B cell (primary cell): ENCODE measurements around the gene SLC5A10. TPM values are rescaled to one million over a fixed set of nuclear protein-coding genes. Genes with fewer than 3 reads are reported as not detected.
"Not testable (repeated sequence)": the region's sequence is repeated elsewhere in the genome, so short reads cannot be mapped to it uniquely, and the experiment has no call there.

Experiments used
- ATAC-seq: fragments of 200-7000 bp; cut with Tn5 transposase; one replicate; pipeline ENCODE4 v1.10.0; 2021; ENCODE audit warnings: low read depth, mild to moderate bottlenecking, moderate number of reproducible peaks, moderate library complexity
- CTCF ChIA-PET: fragments of 350-600 bp; sonication (Branson Sonifier 250); formaldehyde crosslinking; loops from one replicate; lab custom pipeline; 2021; ENCODE audit warnings: antibody characterized with exemption, inconsistent platforms; lab: Charles Lee
- POLR2A ChIA-PET: fragments of 350-600 bp; sonication (Branson Sonifier 250); formaldehyde crosslinking; loops from one replicate; lab custom pipeline; 2021; ENCODE audit warnings: antibody characterized with exemption; lab: Charles Lee
- DNase-seq: peaks from one replicate; pipeline ENCODE4 v3.0.0; 2013
- H2AFZ ChIP-seq: 2 replicates; pipeline ENCODE4 v1.6.1; 2012; ENCODE audit warnings: mild to moderate bottlenecking, low read depth, low read length; ENCODE audit not compliant: insufficient read depth, poor library complexity, severe bottlenecking
- H3K27ac ChIP-seq, 2 donors: 1 replicate in 1 of 2; 2 replicates in 1 of 2; pipeline ENCODE4 v1.5.1; 2012 to 2013; ENCODE audit warnings: low read length in 2 of 2, mild to moderate bottlenecking in 2 of 2, moderate library complexity in 1 of 2
- H3K27me3 ChIP-seq, 4 experiments: fragments of 200-600 bp in 1 of 4; sonication (generic) in 1 of 4; replicated peaks in 1 of 4; 1 replicate in 2 of 4; 2 replicates in 2 of 4; pipeline versions ENCODE4 v1.6.1 to v1.7.0; 2013 to 2016; ENCODE audit warnings: low read length in 3 of 4, mild to moderate bottlenecking in 2 of 4, mixed read lengths in 1 of 4, moderate library complexity in 1 of 4; ENCODE audit not compliant: insufficient read depth in 4 of 4, control insufficient read depth in 3 of 4; ENCODE audit errors: control extremely low read depth in 1 of 4
- H3K36me3 ChIP-seq, 2 experiments: replicated peaks in 1 of 2; 1 replicate in 1 of 2; 2 replicates in 1 of 2; pipeline versions ENCODE4 v1.6.1 to v1.7.1; 2013; ENCODE audit warnings: low read length in 1 of 2; ENCODE audit not compliant: insufficient read depth in 2 of 2, control insufficient read depth in 1 of 2; ENCODE audit errors: control extremely low read depth in 1 of 2, extremely low read depth in 1 of 2
- H3K4me1 ChIP-seq, 2 donors: fragments of 200-600 bp in 1 of 2; sonication (generic) in 1 of 2; 1 replicate in 1 of 2; 2 replicates in 1 of 2; pipeline versions ENCODE4 v1.5.1 to v1.6.1; 2013 to 2017; ENCODE audit warnings: low read length in 2 of 2; ENCODE audit not compliant: control insufficient read depth in 2 of 2, insufficient read depth in 2 of 2
- H3K4me2 ChIP-seq: replicated peaks from 2 replicates; pipeline ENCODE3; 2012; ENCODE audit warnings: mild to moderate bottlenecking, low read depth, low read length; ENCODE audit not compliant: poor library complexity, severe bottlenecking
- H3K4me3 ChIP-seq, 5 experiments: fragments of 200-600 bp in 1 of 5; sonication (generic) in 1 of 5; 1 replicate in 3 of 5; 2 replicates in 2 of 5; pipeline versions ENCODE4 v1.5.1 to v1.7.0; 2011 to 2016; ENCODE audit warnings: low read length in 4 of 5, mild to moderate bottlenecking in 4 of 5, low read depth in 2 of 5, control low read depth in 1 of 5, moderate library complexity in 1 of 5; ENCODE audit not compliant: insufficient read depth in 1 of 5; ENCODE audit errors: control extremely low read depth in 1 of 5, extremely low read depth in 1 of 5
- H3K79me2 ChIP-seq: fragments of 200-600 bp; sonication (generic); one replicate; pipeline ENCODE4 v1.6.0; 2016; ENCODE audit warnings: low read length; ENCODE audit not compliant: control insufficient read depth, insufficient read depth
- H3K9ac ChIP-seq: fragments of 200-600 bp; sonication (generic); 2 replicates; pipeline ENCODE4 v1.6.1; 2017; ENCODE audit warnings: mild to moderate bottlenecking, low read length, moderate library complexity
- H3K9me3 ChIP-seq, 3 donors: one replicate each; pipeline versions ENCODE4 v1.6.1 to v1.7.1; 2013; ENCODE audit warnings: low read length in 2 of 3; ENCODE audit not compliant: control insufficient read depth in 2 of 3, insufficient read depth in 1 of 3; ENCODE audit errors: control extremely low read depth in 1 of 3
- H4K20me1 ChIP-seq: 2 replicates; pipeline ENCODE4 v1.6.0; 2012; ENCODE audit warnings: mild to moderate bottlenecking, low read length; ENCODE audit not compliant: insufficient read depth, control insufficient read depth, poor library complexity, severe bottlenecking
- H3K27ac Mint-ChIP-seq: one replicate; pipeline ENCODE4 v1.8.0; 2021; ENCODE audit warnings: mixed read lengths
- H3K27me3 Mint-ChIP-seq: one replicate; pipeline ENCODE4 v1.8.0; 2021; ENCODE audit warnings: mixed read lengths
- H3K4me1 Mint-ChIP-seq: one replicate; pipeline ENCODE4 v1.8.0; 2021; ENCODE audit warnings: mixed read lengths
- H3K4me3 Mint-ChIP-seq: one replicate; pipeline ENCODE4 v1.8.0; 2021; ENCODE audit warnings: mixed read lengths
- H3K9me3 Mint-ChIP-seq: one replicate; pipeline ENCODE4 v1.8.0; 2022; ENCODE audit warnings: mixed read lengths; ENCODE audit not compliant: insufficient read depth
- WGBS: methylation state at CpG from one replicate; pipeline ENCODE4 v1.1.5; 2013; ENCODE audit warnings: missing lambda C conversion rate; ENCODE audit not compliant: insufficient coverage; 5-methylcytosine and 5-hydroxymethylcytosine counted together
- intact Hi-C: fragments of 100-400 bp; cut with micrococcal nuclease; formaldehyde crosslinking; loops from one replicate; pipeline ENCODE4 v1.10.0; 2022
- polyA plus RNA-seq: library from polyadenylated mRNA; depleted of rRNA; stranded (reverse); fragments of >200 nt; gene quantifications from 2 replicates; pipeline ENCODE4 v1.2.3, GENCODE V29; 2012
- total RNA-seq, 2 donors: library from RNA; stranded (reverse); fragments of 120-200 nt in 1 of 2; gene quantifications; 1 replicate in 1 of 2; 2 replicates in 1 of 2; pipeline versions ENCODE4 v1.2.3 to v1.2.4, GENCODE V29; 2013 to 2022

Gene SLC5A10
- total and polyA plus RNA-seq, 2 donors (not counting 1 experiment from before 2014, with no cell fraction given) = not detected

DNA sequence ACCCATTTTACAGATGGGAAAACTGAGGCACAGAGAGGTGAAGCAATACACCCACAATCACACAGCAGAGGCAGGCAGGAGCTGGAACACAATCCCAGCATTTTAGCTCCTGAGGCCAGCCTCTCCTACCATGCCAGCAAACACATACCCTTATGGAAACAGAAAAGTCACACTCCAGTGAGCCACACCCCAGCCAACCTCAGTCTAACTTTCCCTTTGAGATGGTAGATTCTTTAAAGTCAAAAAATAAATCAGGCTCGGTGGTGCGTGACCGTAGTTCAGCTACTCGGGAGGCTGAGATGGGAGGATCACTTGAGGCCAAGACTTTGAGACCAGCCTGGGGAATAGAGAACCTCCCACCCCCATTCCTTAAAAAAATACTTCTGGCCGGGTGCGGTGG is 84.2 kb downstream of the SLC5A10 start:
- H3K27ac ChIP-seq, DNase-seq, H3K9me3 Mint-ChIP-seq, H4K20me1 ChIP-seq, H3K79me2 ChIP-seq, H3K4me3 Mint-ChIP-seq, POLR2A ChIA-PET, H3K27me3 Mint-ChIP-seq, H3K9me3 ChIP-seq, H3K27ac Mint-ChIP-seq, H2AFZ ChIP-seq, H3K36me3 ChIP-seq, H3K4me3 ChIP-seq, H3K4me1 ChIP-seq, H3K4me2 ChIP-seq, intact Hi-C loops, CTCF ChIA-PET, H3K27me3 ChIP-seq, H3K4me1 Mint-ChIP-seq, H3K9ac ChIP-seq: not testable (repeated sequence)
- no CpG with 5 or more reads among the region's 6 CpGs for WGBS
- ATAC-seq = peak; percentile 18

DNA sequence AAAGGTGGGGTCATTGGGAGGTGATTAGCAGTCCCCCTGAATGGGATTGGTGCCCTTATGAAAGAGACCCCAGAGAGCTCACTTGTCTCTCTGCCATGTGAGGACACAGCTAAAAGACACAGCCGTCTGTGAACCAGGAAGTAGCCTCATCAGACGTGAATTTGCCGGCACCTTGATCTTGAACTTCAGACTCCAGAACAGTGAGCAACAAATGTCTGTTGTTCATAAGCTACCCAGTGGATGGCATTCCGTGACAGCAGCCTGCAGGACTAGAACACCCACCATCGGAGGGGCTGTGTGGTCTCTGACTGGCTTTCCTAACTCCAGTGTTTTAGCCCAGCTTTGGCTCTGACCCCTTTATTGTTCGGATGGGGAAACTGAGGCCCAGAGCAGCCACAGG is 85.6 kb downstream of the SLC5A10 start:
- H3K4me3 Mint-ChIP-seq, DNase-seq, POLR2A ChIA-PET, ATAC-seq, intact Hi-C loops, H3K27me3 Mint-ChIP-seq, H3K4me2 ChIP-seq, H3K4me1 Mint-ChIP-seq, H3K4me3 ChIP-seq, H3K27ac ChIP-seq, H3K9ac ChIP-seq, H3K79me2 ChIP-seq, H3K27ac Mint-ChIP-seq, H3K4me1 ChIP-seq, H3K9me3 Mint-ChIP-seq, CTCF ChIA-PET, H4K20me1 ChIP-seq, H3K27me3 ChIP-seq, H2AFZ ChIP-seq, H3K9me3 ChIP-seq, H3K36me3 ChIP-seq: not testable (repeated sequence)
- WGBS = no CpG with 5 or more reads among the region's 6 CpGs

DNA sequence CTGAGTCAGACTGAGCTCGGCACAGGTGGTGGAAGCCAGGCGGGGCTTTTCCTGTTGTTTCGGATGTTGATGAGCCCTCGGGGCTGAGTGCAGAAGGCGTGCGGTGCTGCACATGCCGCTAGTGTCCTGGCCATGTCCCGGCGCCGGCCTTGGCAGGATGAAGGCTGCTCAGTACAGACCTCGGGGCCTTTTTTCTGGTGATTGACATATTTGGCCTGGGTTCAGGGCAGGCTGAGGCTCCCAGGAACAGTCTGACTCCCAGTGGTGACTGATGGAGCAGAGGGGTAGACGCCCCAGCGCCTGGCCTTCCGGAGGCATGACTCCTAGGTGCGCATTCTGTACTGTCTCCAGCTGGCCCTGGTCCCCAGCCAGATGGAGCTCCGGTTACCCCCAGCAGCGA is 86.0 kb downstream of the SLC5A10 start:
- H3K4me3 Mint-ChIP-seq, H3K4me2 ChIP-seq, DNase-seq, H3K9ac ChIP-seq, H3K27ac ChIP-seq, POLR2A ChIA-PET, H3K27me3 ChIP-seq, H3K27me3 Mint-ChIP-seq, H3K9me3 ChIP-seq, intact Hi-C loops, CTCF ChIA-PET, H4K20me1 ChIP-seq, H3K27ac Mint-ChIP-seq, H3K9me3 Mint-ChIP-seq, H3K4me1 Mint-ChIP-seq, H3K79me2 ChIP-seq, H2AFZ ChIP-seq, H3K36me3 ChIP-seq, H3K4me1 ChIP-seq, H3K4me3 ChIP-seq: not testable (repeated sequence)
- peak; percentile 10 for ATAC-seq
- WGBS = no CpG with 5 or more reads among the region's 17 CpGs

DNA sequence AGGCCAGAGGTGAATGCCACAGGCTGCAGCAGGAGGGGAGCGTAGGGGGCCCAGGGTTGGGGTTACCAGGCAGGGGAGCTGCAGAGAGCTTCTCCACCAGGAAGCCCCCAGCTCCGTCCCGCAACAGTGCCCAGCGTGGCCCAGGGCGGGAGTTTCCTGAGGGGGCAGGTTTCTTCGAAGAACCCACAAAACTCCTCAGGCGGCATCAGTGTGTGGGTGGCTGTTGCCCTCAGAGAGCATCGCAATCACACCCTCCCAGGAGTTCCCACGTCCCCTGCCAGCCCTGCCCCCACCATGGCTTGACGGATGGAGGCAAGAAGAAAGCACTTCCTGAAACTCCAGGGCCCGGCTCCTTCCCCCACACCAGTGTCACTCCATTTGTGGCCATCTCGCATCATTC is 86.8 kb downstream of the SLC5A10 start:
- no CpG with 5 or more reads among the region's 12 CpGs for WGBS
- H3K27ac Mint-ChIP-seq, DNase-seq, intact Hi-C loops, H3K4me3 ChIP-seq, H3K9me3 Mint-ChIP-seq, H3K36me3 ChIP-seq, H3K4me1 ChIP-seq, H3K27me3 Mint-ChIP-seq, CTCF ChIA-PET, H3K79me2 ChIP-seq, H3K4me1 Mint-ChIP-seq, H3K27me3 ChIP-seq, H3K9me3 ChIP-seq, H3K4me2 ChIP-seq, H2AFZ ChIP-seq, H4K20me1 ChIP-seq, H3K27ac ChIP-seq, H3K9ac ChIP-seq, H3K4me3 Mint-ChIP-seq, POLR2A ChIA-PET: not testable (repeated sequence)
- peak; percentile 34 for ATAC-seq
